Muscle of back (tissue), 11 donors: ENCODE data around the gene ATRNL1. TPM values are rescaled to one million over a fixed set of nuclear protein-coding genes. Genes with fewer than 3 reads are reported as not detected.
A peak's percentile ranks its signal among the peaks of the same experiment; 100 is the strongest.
"Not testable (repeated sequence)": the region's sequence is repeated elsewhere in the genome, so short reads cannot be mapped to it uniquely, and the experiment has no call there.

Source experiments
- DNase-seq, 3 donors: peaks; one replicate each; pipeline versions ENCODE4 v3.0.0 to v3.0.0-alpha.2; 2013
- polyA plus RNA-seq, 10 donors: library from polyadenylated mRNA; unstranded; fragments of 120-200 nt; gene quantifications; one replicate each; pipeline ENCODE4 v1.2.1, GENCODE V29; 2013; ENCODE audit not compliant: insufficient read length in 10 of 10

The ATRNL1 gene
- polyA plus RNA-seq, 10 donors: 0.52 to 5.2 (median 1.2) TPM

- DNase-seq: no peak
These were observed 959 bp upstream of the ATRNL1 start for GRCh38 chr10:115092258-115092554.

GRCh38 chr10:115092555-115093285, 445 bp upstream of the ATRNL1 start:
- peak; percentile 29 to 87 (median 55) for DNase-seq

GRCh38 chr10:115093776-115094408, 727 bp downstream of the ATRNL1 start:
- DNase-seq: peak in 1 of 3 donors; percentile 5

- DNase-seq: peak in 2 of 3 donors; percentile 2 to 33
These were observed 1.4 kb downstream of the ATRNL1 start for GRCh38 chr10:115094416-115095140.

- no peak for DNase-seq
These were observed 2.6 kb downstream of the ATRNL1 start for GRCh38 chr10:115095758-115096157.

- no peak for DNase-seq
These were observed 10.5 kb downstream of the ATRNL1 start for GRCh38 chr10:115103700-115104099.

GRCh38 chr10:115105411-115105810, 12.2 kb downstream of the ATRNL1 start:
- DNase-seq: not testable (repeated sequence)

GRCh38 chr10:115107830-115108229, 14.7 kb downstream of the ATRNL1 start:
- no peak for DNase-seq

GRCh38 chr10:115117301-115117700, 24.1 kb downstream of the ATRNL1 start:
- DNase-seq: no peak

GRCh38 chr10:115118346-115118745, 25.2 kb downstream of the ATRNL1 start:
- no peak for DNase-seq

- DNase-seq: no peak
These were observed 32.3 kb downstream of the ATRNL1 start for GRCh38 chr10:115125505-115125904.

GRCh38 chr10:115129752-115130151, 36.6 kb downstream of the ATRNL1 start:
- DNase-seq: peak; percentile 17 to 51 (median 36)

GRCh38 chr10:115136616-115137015, 43.5 kb downstream of the ATRNL1 start:
- no peak for DNase-seq

GRCh38 chr10:115141254-115141653, 48.1 kb downstream of the ATRNL1 start:
- peak in 1 of 3 donors; percentile 4 for DNase-seq

- DNase-seq: no peak
These were observed 64.2 kb downstream of the ATRNL1 start for GRCh38 chr10:115157357-115157756.

GRCh38 chr10:115163129-115163528, 70.0 kb downstream of the ATRNL1 start:
- no peak for DNase-seq

GRCh38 chr10:115164220-115164619, 71.1 kb downstream of the ATRNL1 start:
- DNase-seq: no peak

GRCh38 chr10:115167751-115168150, 74.6 kb downstream of the ATRNL1 start:
- no peak for DNase-seq

- peak; percentile 0 to 9 (median 2) for DNase-seq
These were observed 78.3 kb downstream of the ATRNL1 start for GRCh38 chr10:115171392-115171960.

- no peak for DNase-seq
These were observed 80.8 kb downstream of the ATRNL1 start for GRCh38 chr10:115173915-115174443.

GRCh38 chr10:115207276-115207675, 114.1 kb downstream of the ATRNL1 start:
- DNase-seq: not testable (repeated sequence)

- no peak for DNase-seq
These were observed 116.0 kb downstream of the ATRNL1 start for GRCh38 chr10:115209133-115209532.
